H1 (cell line): Measurements from ENCODE around the gene RGS6. TPM values are rescaled to one million over a fixed set of nuclear protein-coding genes. Genes with fewer than 3 reads are reported as not detected.

Experiments
- CTCF ChIA-PET: fragments of 300-600 bp; sonication (Branson Sonifier 250); formaldehyde crosslinking; loops from one replicate; lab custom pipeline; 2021; ENCODE audit not compliant: partially characterized antibody; lab: Charles Lee
- POLR2A ChIA-PET: fragments of 300-600 bp; sonication (Branson Sonifier 250); formaldehyde crosslinking; loops from one replicate; lab custom pipeline; 2021; ENCODE audit warnings: inconsistent platforms; ENCODE audit not compliant: partially characterized antibody; lab: Charles Lee
- DNase-seq, 2 experiments: peaks; one replicate each; pipeline versions ENCODE4 v3.0.0 to v3.0.0-alpha.2; 2010 to 2022; ENCODE audit warnings: low spot score in 2 of 2, low read depth in 1 of 2, mixed read lengths in 1 of 2
- FAIRE-seq: peaks from 2 replicates; lab custom pipeline; 2011; peaks lifted over from hg19 to GRCh38; lab: Jason Lieb, UNC
- H2AFZ ChIP-seq: 2 replicates; pipeline ENCODE4 v1.8.1; 2012; ENCODE audit warnings: low read length, inconsistent platforms
- H2AK5ac ChIP-seq: 2 replicates; pipeline ENCODE4 v1.6.1; 2013; ENCODE audit warnings: low read depth, low read length
- H2BK120ac ChIP-seq: replicated peaks from 2 replicates; pipeline ENCODE3; 2013; ENCODE audit warnings: low read depth, low read length, inconsistent platforms
- H2BK12ac ChIP-seq: 2 replicates; pipeline ENCODE4 v1.6.1; 2013; ENCODE audit warnings: low read depth, low read length
- H2BK15ac ChIP-seq: 2 replicates; pipeline ENCODE4 v1.6.1; 2013; ENCODE audit warnings: low read length
- H2BK20ac ChIP-seq: 2 replicates; pipeline ENCODE4 v1.6.1; 2013; ENCODE audit warnings: low read length
- H2BK5ac ChIP-seq: 2 replicates; pipeline ENCODE4 v1.6.1; 2013; ENCODE audit warnings: low read depth, low read length
- H3K14ac ChIP-seq: 2 replicates; pipeline ENCODE4 v1.6.1; 2013; ENCODE audit warnings: inconsistent platforms; ENCODE audit not compliant: insufficient read length
- H3K18ac ChIP-seq: 2 replicates; pipeline ENCODE4 v1.6.1; 2013; ENCODE audit warnings: low read length; ENCODE audit errors: extremely low read depth
- H3K23ac ChIP-seq: 2 replicates; pipeline ENCODE4 v1.6.1; 2013; ENCODE audit warnings: inconsistent platforms; ENCODE audit not compliant: insufficient read length
- H3K23me2 ChIP-seq: 2 replicates; pipeline ENCODE4 v1.6.1; 2013; ENCODE audit warnings: low read depth, low read length
- H3K27ac ChIP-seq: 2 replicates; pipeline ENCODE4 v1.6.1; 2011; ENCODE audit warnings: low read depth, low read length, inconsistent platforms
- H3K27me3 ChIP-seq, 4 experiments: replicated peaks in 1 of 4; 1 replicate in 1 of 4; 2 replicates in 3 of 4; pipeline versions ENCODE4 v1.6.1 to v1.8.1; 2011 to 2013; ENCODE audit warnings: low read length in 3 of 4, mild to moderate bottlenecking in 3 of 4, inconsistent platforms in 2 of 4, mixed read lengths in 2 of 4, moderate library complexity in 1 of 4; ENCODE audit not compliant: control insufficient read depth in 3 of 4, insufficient read depth in 3 of 4; ENCODE audit errors: extremely low read depth in 1 of 4
- H3K36me3 ChIP-seq, 4 experiments: 2 replicates each; pipeline versions ENCODE4 v1.6.1 to v1.8.1; 2011 to 2013; ENCODE audit warnings: mild to moderate bottlenecking in 4 of 4, low read length in 3 of 4, moderate library complexity in 2 of 4, control low read depth in 1 of 4, inconsistent platforms in 1 of 4; ENCODE audit not compliant: insufficient read depth in 4 of 4, control insufficient read depth in 2 of 4
- H3K4ac ChIP-seq: replicated peaks from 2 replicates; pipeline ENCODE3; 2013; ENCODE audit warnings: low read length, low read depth, mixed read lengths, inconsistent platforms; ENCODE audit not compliant: insufficient read length
- H3K4me1 ChIP-seq, 4 experiments: replicated peaks in 1 of 4; 1 replicate in 1 of 4; 2 replicates in 3 of 4; pipeline versions ENCODE4 v1.6.1 to v1.8.1; 2011 to 2013; ENCODE audit warnings: low read length in 3 of 4, inconsistent platforms in 2 of 4, mixed read lengths in 1 of 4; ENCODE audit not compliant: insufficient read depth in 4 of 4, control insufficient read depth in 3 of 4
- H3K4me2 ChIP-seq, 2 experiments: 2 replicates each; pipeline versions ENCODE4 v1.6.1 to v1.8.1; 2011 to 2013; ENCODE audit warnings: low read depth in 2 of 2, low read length in 2 of 2, control low read depth in 1 of 2, inconsistent platforms in 1 of 2, mild to moderate bottlenecking in 1 of 2; ENCODE audit not compliant: insufficient read depth in 1 of 2
- H3K4me3 ChIP-seq, 4 experiments: fragments of 200-600, 300-600 bp in 1 of 4; sonication (generic), shearing (Covaris generic), sonication (Bioruptor Twin) in 1 of 4; 2 replicates each; pipeline versions ENCODE4 v1.5.1 to v1.8.1; 2011 to 2016; ENCODE audit warnings: low read length in 4 of 4, low read depth in 3 of 4, control low read depth in 2 of 4, inconsistent platforms in 2 of 4, mild to moderate bottlenecking in 2 of 4, mixed read lengths in 1 of 4, moderate library complexity in 1 of 4; ENCODE audit not compliant: insufficient read depth in 2 of 4; ENCODE audit errors: extremely low read depth in 1 of 4
- H3K56ac ChIP-seq: replicated peaks from 2 replicates; pipeline ENCODE3; 2013; ENCODE audit warnings: low read depth, mild to moderate bottlenecking, mixed read lengths, low read length, inconsistent platforms; ENCODE audit not compliant: insufficient read length
- H3K79me1 ChIP-seq: 2 replicates; pipeline ENCODE4 v1.6.1; 2013; ENCODE audit warnings: low read depth, low read length, control low read depth
- H3K79me2 ChIP-seq, 2 experiments: 2 replicates each; pipeline versions ENCODE4 v1.6.1 to v1.8.1; 2012 to 2013; ENCODE audit warnings: low read length in 2 of 2, mild to moderate bottlenecking in 2 of 2, inconsistent platforms in 1 of 2; ENCODE audit not compliant: insufficient read depth in 2 of 2, control insufficient read depth in 1 of 2
- H3K9ac ChIP-seq, 4 experiments: replicated peaks in 1 of 4; 1 replicate in 1 of 4; 2 replicates in 3 of 4; pipeline versions ENCODE4 v1.6.1 to v1.8.1; 2011 to 2013; ENCODE audit warnings: low read depth in 3 of 4, low read length in 3 of 4, control low read depth in 2 of 4, mild to moderate bottlenecking in 2 of 4, moderate library complexity in 2 of 4, inconsistent platforms in 1 of 4; ENCODE audit errors: extremely low read depth in 1 of 4
- H3K9me3 ChIP-seq, 2 experiments: 2 replicates each; pipeline versions ENCODE4 v1.6.1 to v1.8.1; 2012 to 2013; ENCODE audit warnings: mild to moderate bottlenecking in 2 of 2, moderate library complexity in 2 of 2, control low read depth in 1 of 2, inconsistent platforms in 1 of 2, low read depth in 1 of 2, low read length in 1 of 2, mixed read lengths in 1 of 2; ENCODE audit not compliant: insufficient read depth in 2 of 2
- H4K20me1 ChIP-seq, 2 experiments: replicated peaks in 1 of 2; 2 replicates each; pipeline versions ENCODE3 to v1.8.1; 2011 to 2013; ENCODE audit warnings: inconsistent platforms in 2 of 2, low read length in 2 of 2, mild to moderate bottlenecking in 1 of 2; ENCODE audit not compliant: insufficient read depth in 2 of 2, control insufficient read depth in 1 of 2
- H4K5ac ChIP-seq: 2 replicates; pipeline ENCODE4 v1.6.1; 2013; ENCODE audit warnings: low read length, low read depth, mixed read lengths, inconsistent platforms; ENCODE audit not compliant: insufficient read length
- H4K8ac ChIP-seq: 2 replicates; pipeline ENCODE4 v1.8.0; 2013; ENCODE audit warnings: mild to moderate bottlenecking, moderate library complexity, low read length, inconsistent platforms; ENCODE audit not compliant: insufficient read depth; ENCODE audit errors: extremely low read depth
- H4K91ac ChIP-seq: replicated peaks from 2 replicates; pipeline ENCODE3; 2013; ENCODE audit warnings: low read length, mixed read lengths, inconsistent platforms; ENCODE audit not compliant: insufficient read length
- CEBPB ChIP-seq: IDR thresholded peaks from 2 replicates; pipeline ENCODE4 v1.6.1; 2012; ENCODE audit warnings: low read depth, low read length
- CHD1 ChIP-seq: IDR thresholded peaks from 2 replicates; pipeline ENCODE4 v1.6.1; 2012; ENCODE audit warnings: low read depth, low read length, improper control_type of control experiment
- CREB1 ChIP-seq: IDR thresholded peaks from 2 replicates; pipeline ENCODE4 v1.6.1; 2012; ENCODE audit warnings: inconsistent platforms
- EGR1 ChIP-seq: IDR thresholded peaks from 2 replicates; pipeline ENCODE4 v1.6.1; 2011; ENCODE audit warnings: low read depth, low read length, borderline replicate concordance
- GTF2F1 ChIP-seq: IDR thresholded peaks from 2 replicates; pipeline ENCODE4 v1.6.1; 2012; ENCODE audit warnings: low read depth, low read length, improper control_type of control experiment, borderline replicate concordance
- HDAC2 ChIP-seq, 2 experiments: fragments of 300-600 bp in 1 of 2; sonication (generic) in 1 of 2; IDR thresholded peaks; 2 replicates each; pipeline ENCODE4 v1.6.1; 2011 to 2012; ENCODE audit warnings: low read depth in 2 of 2, low read length in 2 of 2, mild to moderate bottlenecking in 2 of 2, moderate library complexity in 2 of 2, borderline replicate concordance in 1 of 2, inconsistent platforms in 1 of 2
- NRF1 ChIP-seq: IDR thresholded peaks from 2 replicates; pipeline ENCODE4 v1.6.1; 2011; ENCODE audit warnings: mild to moderate bottlenecking, low read depth, low read length, improper control_type of control experiment
- POLR2A ChIP-seq, 2 experiments: IDR thresholded peaks; 1 replicate in 1 of 2; 2 replicates in 1 of 2; pipeline ENCODE4 v1.6.1; 2011; ENCODE audit warnings: low read depth in 2 of 2, low read length in 2 of 2, mild to moderate bottlenecking in 2 of 2; ENCODE audit errors: control extremely low read depth in 1 of 2
- RAD21 ChIP-seq, 2 experiments: IDR thresholded peaks in 1 of 2; conservative IDR thresholded peaks in 1 of 2; 2 replicates each; pipeline ENCODE4 v1.6.1; 2011; ENCODE audit warnings: low read depth in 2 of 2, low read length in 2 of 2, improper control_type of control experiment in 1 of 2, inconsistent platforms in 1 of 2, mild to moderate bottlenecking in 1 of 2, moderate library complexity in 1 of 2
- SIRT6 ChIP-seq: IDR thresholded peaks from one replicate; pipeline ENCODE4 v1.7.1; 2012; ENCODE audit warnings: low read length, inconsistent platforms
- SUZ12 ChIP-seq: fragments of 200-600 bp; sonication (generic); IDR thresholded peaks from 2 replicates; pipeline ENCODE4 v1.6.1; 2012; ENCODE audit warnings: mild to moderate bottlenecking, inconsistent platforms, low read length, moderate library complexity, mixed read lengths
- TCF12 ChIP-seq: IDR thresholded peaks from 2 replicates; pipeline ENCODE4 v1.6.1; 2011; ENCODE audit warnings: low read depth, mild to moderate bottlenecking, low read length
- ZNF274 ChIP-seq: IDR thresholded peaks from 2 replicates; pipeline ENCODE4 v1.7.0; 2012; ENCODE audit warnings: low read length, borderline replicate concordance; ENCODE audit errors: extremely low read depth
- WGBS, 2 experiments: shearing (Covaris generic) in 1 of 2; methylation state at CpG; one replicate each; pipeline versions ENCODE4 v1.1.6 to v1.1.7; 2013 to 2015; ENCODE audit warnings: low lambda C conversion rate in 2 of 2, mixed read lengths in 2 of 2, inconsistent platforms in 1 of 2, low coverage in 1 of 2, missing lambda C conversion rate in 1 of 2; ENCODE audit not compliant: insufficient replicate concordance in 2 of 2, insufficient coverage in 1 of 2, insufficient read length in 1 of 2; ENCODE audit errors: extremely low coverage in 1 of 2, missing lambda C conversion rate in 1 of 2; 5-methylcytosine and 5-hydroxymethylcytosine counted together
- polyA plus RNA-seq, 7 experiments: library from polyadenylated mRNA; depleted of rRNA in 3 of 7; stranded (reverse) in 5 of 7; unstranded in 2 of 7; fragments of >200 nt in 5 of 7; fragments of 200-250 nt in 2 of 7; gene quantifications; 1 replicate in 5 of 7; 2 replicates in 1 of 7; 4 replicates in 1 of 7; pipeline versions ENCODE4 v1.2.1 to v1.2.3, GENCODE V29; 2011 to 2013; ENCODE audit warnings: missing spikeins in 2 of 7, mixed read lengths in 2 of 7
- total RNA-seq: library from RNA; stranded (reverse); fragmentation: NEBNext Ultra II Directional; extraction: Animal tissue kit (Norgen Biotek cat#: 25700); gene quantifications from 2 replicates; pipeline ENCODE4 v1.2.1, GENCODE V29; 2021
- TF ChIP-seq, protein P1 (sequence below): IDR thresholded peaks from 2 replicates; pipeline ENCODE4 v1.6.1; 2011; ENCODE audit warnings: low read depth, mild to moderate bottlenecking, low read length; ENCODE audit not compliant: insufficient read depth

The RGS6 gene
- total and polyA plus RNA-seq, 2 of the 8 experiments (the other 6 are each of a cell fraction or from before 2014, with no cell fraction given), result 0.26 to 1.1 TPM

DNA sequence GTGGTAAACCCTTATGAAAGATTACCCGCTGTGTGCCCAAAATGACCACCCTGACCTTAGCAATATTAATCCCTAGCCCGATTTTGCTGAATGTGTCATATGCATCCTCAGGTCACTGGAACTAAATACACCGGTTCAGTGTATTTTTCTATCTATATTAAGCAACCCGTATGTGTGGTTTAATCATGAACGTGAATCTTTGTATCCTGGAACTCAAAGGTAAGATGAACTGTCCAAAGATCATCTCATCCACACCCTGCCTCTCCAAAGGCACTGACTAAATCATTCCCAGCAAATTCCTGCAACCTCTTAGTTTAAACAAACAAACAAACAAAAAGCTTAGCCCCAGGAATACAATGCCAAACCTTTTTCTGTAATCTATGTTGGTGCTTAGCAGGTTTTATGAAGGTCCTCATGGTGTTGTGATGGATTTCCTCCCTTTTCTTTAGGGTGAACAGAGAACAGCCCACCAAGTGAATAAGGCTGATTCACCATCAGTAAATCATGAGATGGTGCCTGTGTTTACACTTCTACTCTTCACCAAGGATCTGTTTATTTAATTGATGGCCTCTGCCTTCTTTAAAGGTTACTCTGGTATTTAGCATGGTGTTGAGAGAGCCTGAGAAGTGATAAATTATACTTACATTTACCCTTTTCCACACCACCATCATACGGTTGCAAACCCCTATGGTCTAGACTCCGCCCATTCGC is 663.1 kb downstream of the RGS6 start:
- H2BK5ac ChIP-seq, result no peak overlapping the region
- H2AK5ac ChIP-seq, result no peak overlapping the region
- no peak overlapping the region for H4K8ac ChIP-seq
- no peaks in the 10 kb centered on the region for H3K27me3 ChIP-seq
- H3K9ac ChIP-seq, result no peak overlapping the region
- H4K91ac ChIP-seq, result no peak overlapping the region
- POLR2A ChIA-PET, result no interaction called here
- peaks cover 0 to 6% (median 3%) of the 10 kb centered on the region in 4 experiments; a peak in 5 of 7 replicates for H3K4me1 ChIP-seq
- H3K79me2 ChIP-seq, result no peaks in the 10 kb centered on the region
- H2BK120ac ChIP-seq, result no peak overlapping the region
- no peak overlapping the region for H3K4me2 ChIP-seq
- H3K4ac ChIP-seq, result no peak overlapping the region
- no peak overlapping the region for H3K4me3 ChIP-seq
- no peaks in the 10 kb centered on the region for H3K23me2 ChIP-seq
- H3K18ac ChIP-seq, result no peak overlapping the region
- H3K9me3 ChIP-seq, result no peaks in the 10 kb centered on the region
- H2AFZ ChIP-seq, result no peak overlapping the region
- no peaks in the 10 kb centered on the region for H4K20me1 ChIP-seq
- no peak for DNase-seq
- WGBS, 2 experiments, result 96% methylated on average over 8 of the region's 8 CpGs; no CpG with 5 or more reads in 1 of the 2 experiments
- H3K27ac ChIP-seq, result no peak overlapping the region
- no peak for FAIRE-seq
- CTCF ChIA-PET, result no interaction called here
- H3K56ac ChIP-seq, result no peak overlapping the region
- H3K23ac ChIP-seq, result no peak overlapping the region
- H2BK12ac ChIP-seq, result no peak overlapping the region
- no peaks in the 10 kb centered on the region for H3K36me3 ChIP-seq
- H3K14ac ChIP-seq, result no peak overlapping the region
- H3K79me1 ChIP-seq, result no peaks in the 10 kb centered on the region
- H4K5ac ChIP-seq, result no peak overlapping the region
- no peak overlapping the region for H2BK20ac ChIP-seq
- H2BK15ac ChIP-seq, result no peak overlapping the region
- TF ChIP-seq CHD1, result no peak
- no peak for TF ChIP-seq ZNF274
- TF ChIP-seq SIRT6, result no peak
- no peak for TF ChIP-seq GTF2F1
- no peak for TF ChIP-seq SUZ12
- no peak for TF ChIP-seq NRF1
- no peak for TF ChIP-seq EGR1
- no peak for TF ChIP-seq CREB1
- no peak for TF ChIP-seq TCF12
- no peak for TF ChIP-seq CEBPB
- no peak for TF ChIP-seq POLR2A (IDR thresholded peaks at IDR 0.05; ENCODE audit: control extremely low read depth in 1 of 2, low read depth in 2 of 2, low read length in 2 of 2)
- no peak for TF ChIP-seq HDAC2 (IDR thresholded peaks at IDR 0.05; ENCODE audit: borderline replicate concordance in 1 of 2, low read depth in 2 of 2, low read length in 2 of 2)
- TF ChIP-seq, protein P1, sequence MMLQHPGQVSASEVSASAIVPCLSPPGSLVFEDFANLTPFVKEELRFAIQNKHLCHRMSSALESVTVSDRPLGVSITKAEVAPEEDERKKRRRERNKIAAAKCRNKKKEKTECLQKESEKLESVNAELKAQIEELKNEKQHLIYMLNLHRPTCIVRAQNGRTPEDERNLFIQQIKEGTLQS, result no peak
- no peak for TF ChIP-seq RAD21 (IDR thresholded peaks at IDR 0.05 in 1 of 2, conservative IDR thresholded peaks at IDR 0.05 in 1 of 2; ENCODE audit: low read depth in 2 of 2, low read length in 2 of 2)
